ENCODE results near the gene LRP1B.

The LRP1B gene

GRCh38 chr2:141943918-141944317 lies 186.9 kb downstream of the LRP1B start:
- no peak for TF ChIP-seq CTCF (IDR thresholded peaks at IDR 0.05; ENCODE audit: low read depth, low read length)
- no peak for DNase-seq (ENCODE audit: extremely low read depth, low read depth)

- DNase-seq (ENCODE audit: extremely low read depth, low read depth): no peak
- peak; percentile 33 for TF ChIP-seq CTCF (IDR thresholded peaks at IDR 0.05; ENCODE audit: low read depth, low read length)
These were observed 188.6 kb downstream of the LRP1B start for GRCh38 chr2:141942006-141942789.

- no peak for DNase-seq (ENCODE audit: extremely low read depth, low read depth)
- no peak for TF ChIP-seq CTCF (IDR thresholded peaks at IDR 0.05; ENCODE audit: low read depth, low read length)
These were observed 189.6 kb downstream of the LRP1B start for GRCh38 chr2:141941210-141941714.

GRCh38 chr2:141940709-141941108 lies 190.1 kb downstream of the LRP1B start:
- no peak for TF ChIP-seq CTCF (IDR thresholded peaks at IDR 0.05; ENCODE audit: low read depth, low read length)
- no peak for DNase-seq (ENCODE audit: extremely low read depth, low read depth)

- TF ChIP-seq CTCF (IDR thresholded peaks at IDR 0.05; ENCODE audit: low read depth, low read length): no peak
- DNase-seq (ENCODE audit: extremely low read depth, low read depth): no peak
These were observed 197.6 kb downstream of the LRP1B start for GRCh38 chr2:141933226-141933625.

GRCh38 chr2:141932261-141932660 lies 198.6 kb downstream of the LRP1B start:
- no peak for DNase-seq (ENCODE audit: extremely low read depth, low read depth)
- TF ChIP-seq CTCF (IDR thresholded peaks at IDR 0.05; ENCODE audit: low read depth, low read length): no peak

- DNase-seq (ENCODE audit: extremely low read depth, low read depth): no peak
- no peak for TF ChIP-seq CTCF (IDR thresholded peaks at IDR 0.05; ENCODE audit: low read depth, low read length)
These were observed 199.0 kb downstream of the LRP1B start for GRCh38 chr2:141931797-141932196.

Measured in AG09319 (cell line).